HepG2 (cell line): ENCODE measurements around the gene TUBB4A. TPM values are rescaled to one million over a fixed set of nuclear protein-coding genes. Genes with fewer than 3 reads are reported as not detected.

Source experiments
- ATAC-seq: fragments of 200-7000 bp; cut with Tn5 transposase; 3 replicates; pipeline ENCODE4 v1.9.1; 2020; ENCODE audit warnings: mild to moderate bottlenecking, moderate library complexity
- BruUV-seq: library from RNA; stranded (reverse); fragments of 400-500 nt; replicated peaks from 2 replicates; lab custom pipeline; 2021; lab: Mats Ljungman, UMichigan
- CTCF ChIA-PET: fragments of 300-600 bp; formaldehyde crosslinking; extraction: SDS; loops from one replicate; lab custom pipeline; 2021; ENCODE audit warnings: low total read pairs, inconsistent platforms, low intra/inter-chr PET ratio; lab: Yijun Ruan, JAX
- POLR2A ChIA-PET: fragments of 350-600 bp; sonication (Branson Sonifier 250); formaldehyde crosslinking; loops from one replicate; lab custom pipeline; 2020; ENCODE audit warnings: antibody characterized with exemption, inconsistent platforms; lab: Yijun Ruan, JAX
- DNase-seq: peaks from one replicate; pipeline ENCODE4 v3.0.0-alpha.2; 2015; ENCODE audit warnings: low spot score
- FAIRE-seq: peaks from 3 replicates; lab custom pipeline; 2011; peaks lifted over from hg19 to GRCh38; lab: Jason Lieb, UNC
- H2AFZ ChIP-seq: one replicate; pipeline ENCODE4 v1.6.1; 2011; ENCODE audit warnings: low read length, inconsistent platforms
- H3K27ac ChIP-seq: fragments of 300-600 bp; 3 replicates; pipeline ENCODE4 v1.8.0; 2011; ENCODE audit warnings: mixed run types, mild to moderate bottlenecking, mixed read lengths, low read length, inconsistent platforms; ENCODE audit not compliant: insufficient read depth; ENCODE audit errors: extremely low read length
- H3K27me3 ChIP-seq, 2 experiments: fragments of 200-600 bp in 1 of 2; 2 replicates in 1 of 2; 3 replicates in 1 of 2; pipeline versions ENCODE4 v1.6.0 to v1.8.0; 2011; ENCODE audit warnings: low read length in 2 of 2, mild to moderate bottlenecking in 2 of 2, moderate library complexity in 2 of 2, inconsistent platforms in 1 of 2; ENCODE audit not compliant: insufficient read depth in 2 of 2, control insufficient read depth in 1 of 2
- H3K36me3 ChIP-seq, 2 experiments: fragments of 200-600 bp in 1 of 2; replicated peaks in 1 of 2; 2 replicates in 1 of 2; 3 replicates in 1 of 2; pipeline versions ENCODE4 v1.5.1 to v1.8.0; 2011; ENCODE audit warnings: low read length in 2 of 2, inconsistent platforms in 1 of 2; ENCODE audit not compliant: insufficient read depth in 2 of 2, control insufficient read depth in 1 of 2
- H3K4me1 ChIP-seq: 2 replicates; pipeline ENCODE4 v1.5.1; 2012; ENCODE audit warnings: low read length, inconsistent platforms; ENCODE audit not compliant: insufficient read depth
- H3K4me2 ChIP-seq: 2 replicates; pipeline ENCODE4 v1.6.0; 2011; ENCODE audit warnings: low read depth, low read length, inconsistent platforms
- H3K4me3 ChIP-seq, 3 experiments: fragments of 200-600 bp in 1 of 3; sonication (generic), shearing (Covaris generic) in 1 of 3; replicated peaks in 1 of 3; 2 replicates each; pipeline ENCODE4 v1.5.1; 2011 to 2016; ENCODE audit warnings: low read length in 3 of 3, inconsistent platforms in 2 of 3, low read depth in 2 of 3, mild to moderate bottlenecking in 2 of 3, control low read depth in 1 of 3, mixed read lengths in 1 of 3; ENCODE audit not compliant: insufficient read depth in 1 of 3
- H3K79me2 ChIP-seq: one replicate; pipeline ENCODE4 v1.6.1; 2011; ENCODE audit warnings: low read length, inconsistent platforms; ENCODE audit not compliant: insufficient read depth
- H3K9ac ChIP-seq: 2 replicates; pipeline ENCODE4 v1.6.0; 2011; ENCODE audit warnings: mild to moderate bottlenecking, low read depth, low read length, inconsistent platforms; ENCODE audit not compliant: insufficient read depth
- H3K9me3 ChIP-seq: 2 replicates; pipeline ENCODE4 v1.5.1; 2012; ENCODE audit warnings: mild to moderate bottlenecking, low read length
- H4K20me1 ChIP-seq: 2 replicates; pipeline ENCODE4 v1.6.0; 2011; ENCODE audit warnings: inconsistent platforms, mild to moderate bottlenecking, low read length, moderate library complexity; ENCODE audit not compliant: insufficient read depth
- DNMT1 ChIP-seq: sonication (generic); formaldehyde crosslinking; IDR thresholded peaks from 2 replicates; pipeline ENCODE4 v1.5.1; 2020; ENCODE audit warnings: mild to moderate bottlenecking, missing genetic modification reagents
- FOXA3 ChIP-seq: IDR thresholded peaks from 2 replicates; pipeline ENCODE4 v1.6.1; 2016; ENCODE audit warnings: missing genetic modification reagents, missing compliant biosample characterization
- FOXC1 ChIP-seq: sonication (generic); formaldehyde crosslinking; IDR thresholded peaks from 2 replicates; pipeline ENCODE4 v1.8.0; 2022; ENCODE audit warnings: mild to moderate bottlenecking, missing genetic modification reagents, borderline replicate concordance
- ZBTB33 ChIP-seq: sonication (generic); formaldehyde crosslinking; IDR thresholded peaks from 2 replicates; pipeline ENCODE4 v1.4.0; 2020; ENCODE audit warnings: missing genetic modification reagents
- ZNF619 ChIP-seq: sonication (generic); formaldehyde crosslinking; IDR thresholded peaks from 2 replicates; pipeline ENCODE4 v1.4.0; 2020; ENCODE audit warnings: mild to moderate bottlenecking, missing genetic modification reagents
- ZNF629 ChIP-seq: sonication (generic); formaldehyde crosslinking; conservative IDR thresholded peaks from 2 replicates; pipeline ENCODE4 v1.5.0; 2020; ENCODE audit warnings: missing genetic modification reagents
- WGBS: methylation state at CpG from one replicate; pipeline ENCODE4 v1.1.6; 2017; ENCODE audit warnings: low lambda C conversion rate; 5-methylcytosine and 5-hydroxymethylcytosine counted together
- in situ Hi-C: cut with HindIII; loops from 2 replicates; pipeline ENCODE4 v1.10.0; 2017; ENCODE audit warnings: low pct_unique_long_range_greater_than_20kb; ENCODE audit not compliant: extremely low pct_ligation_motif_present
- intact Hi-C: fragments of 100-400 bp; cut with micrococcal nuclease; formaldehyde crosslinking; loops from one replicate; pipeline ENCODE4 v1.10.0; 2022; ENCODE audit not compliant: unreplicated experiment
- polyA plus RNA-seq, 8 experiments: library from polyadenylated mRNA; depleted of rRNA in 3 of 8; stranded (reverse) in 7 of 8; unstranded in 1 of 8; fragments of >200 nt; fragmentation: Illumina TruSeq in 4 of 8; extraction: Trizol in 4 of 8; gene quantifications; 2 replicates each; pipeline versions ENCODE4 v1.2.1 to v1.2.3, GENCODE V29; 2011 to 2016; ENCODE audit warnings: low read depth in 4 of 8, missing spikeins in 1 of 8, mixed read lengths in 1 of 8; ENCODE audit not compliant: insufficient read depth in 1 of 8
- total RNA-seq, 5 experiments: library from RNA; depleted of rRNA; stranded (reverse); fragments of >200 nt; fragmentation: Illumina TruSeq; extraction: Trizol; gene quantifications; 2 replicates each; pipeline ENCODE4 v1.2.3, GENCODE V29; 2016; ENCODE audit warnings: low read depth in 1 of 5

TUBB4A gene
- total and polyA plus RNA-seq, 2 of the 13 experiments (the other 11 are each of a cell fraction or from before 2014, with no cell fraction given): not detected

DNA sequence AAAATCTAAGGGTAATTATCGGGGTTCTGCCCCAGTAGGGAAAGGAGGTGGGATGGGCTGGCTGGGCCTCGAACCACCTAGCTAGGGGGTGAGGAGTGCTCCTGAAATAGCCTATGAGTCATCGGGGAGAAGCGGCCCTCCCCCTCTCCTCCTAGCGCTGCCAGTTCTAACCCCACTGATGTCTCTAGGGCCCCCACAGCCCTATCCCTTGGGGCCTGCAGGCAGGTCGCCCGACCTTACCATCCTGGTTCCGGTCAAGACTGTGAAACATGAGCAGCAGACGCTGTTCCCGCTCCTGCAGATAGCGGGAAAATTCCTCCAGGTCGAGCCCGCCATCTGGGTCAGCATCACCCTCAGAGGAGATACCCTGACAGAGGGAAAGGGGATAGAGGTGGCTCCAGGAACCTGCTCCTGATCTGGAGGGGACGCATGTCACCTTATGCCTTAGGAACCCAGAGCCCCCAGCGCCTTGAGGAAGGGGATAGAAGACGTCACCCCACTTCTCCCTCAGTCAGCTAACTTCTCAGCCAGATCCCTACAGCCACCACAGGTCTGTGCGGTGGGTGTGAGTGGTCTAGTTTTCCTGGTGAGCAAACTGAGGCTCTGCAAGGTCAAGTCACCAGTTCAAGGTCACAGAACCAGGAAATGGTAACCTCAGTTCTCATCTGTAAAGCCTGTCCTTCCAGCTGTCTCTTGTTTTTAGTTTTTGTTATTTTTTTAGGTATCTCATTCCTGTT, 44.0 kb downstream of the TUBB4A start:
- ATAC-seq (no peak), DNase-seq (no peak), FAIRE-seq (no peak)
- Histone ChIP-seq H3K27ac (no peak overlapping the region), H2AFZ (no peak overlapping the region), H3K4me1 (peaks cover 11% of the 10 kb centered on the region), H3K4me3 (peak overlapping the region in 2 of 3 experiments; percentile 66 to 81; a peak in 3 of 6 replicates), H3K79me2 (no peaks in the 10 kb centered on the region), H3K9me3 (peaks cover 5% of the 10 kb centered on the region; the same call in 1 of the 2 replicates), H3K9ac (peak overlapping the region; percentile 57; the same call in 1 of the 2 replicates), H3K27me3 (no peaks in the 10 kb centered on the region), H3K36me3 (peaks cover 9 to 24% of the 10 kb centered on the region in 2 experiments), H3K4me2 (peak overlapping the region; percentile 91), H4K20me1 (no peaks in the 10 kb centered on the region)
- in situ Hi-C loops: no loop called here
- intact Hi-C loops: no loop called here
- POLR2A ChIA-PET: interaction anchor here (2.0 kb wide), 1 partner anchor 33 kb away, joined by 4 read pairs; the partner anchor contains the start of gene KHSRP
- TF ChIP-seq ZNF629 (CRISPR knock-in tag) (0 out of 2 replicates have a peak, but pooled peaks have one; percentile 3), FOXC1 (CRISPR knock-in tag) (no peak), ZNF619 (CRISPR knock-in tag) (0 out of 2 replicates have a peak, but pooled peaks have one; percentile 8), DNMT1 (CRISPR knock-in tag) (no peak), FOXA3 (no peak), ZBTB33 (CRISPR knock-in tag) (peak; percentile 19; the same call in 1 of the 2 replicates)
- 96% methylated on average over 13 of the region's 17 CpGs for WGBS
- CTCF ChIA-PET: no interaction called here
- BruUV-seq: no TSS peak
